ENCODE measurements around the gene NT5DC2.

DNA sequence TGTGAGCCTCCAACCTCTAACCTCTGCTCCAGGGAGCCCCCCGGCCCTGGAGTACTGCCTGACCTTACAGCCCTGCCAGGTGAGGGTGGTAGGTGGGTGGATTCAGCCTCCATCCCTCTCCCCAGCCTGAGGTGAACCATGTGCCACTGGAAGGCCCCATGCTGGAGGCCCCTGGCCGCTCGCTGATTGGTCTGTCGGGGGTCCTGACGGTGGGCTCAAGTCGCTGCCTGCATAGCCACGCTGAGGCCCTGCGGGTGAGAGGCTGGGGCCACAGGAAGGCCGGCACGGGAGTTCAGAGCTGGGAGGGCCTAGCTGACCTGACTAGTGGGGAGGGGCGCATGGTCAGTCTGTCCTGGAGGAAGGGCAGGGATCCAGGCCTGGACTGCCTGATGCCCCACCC, 19.1 kb downstream of the NT5DC2 start:
- TF ChIP-seq CTCF (IDR thresholded peaks at IDR 0.05; ENCODE audit: low read depth, low read length, poor library complexity, severe bottlenecking) (no peak), EZH2phosphoT487 (IDR thresholded peaks at IDR 0.05; ENCODE audit: borderline replicate concordance, low read length) (no peak)

Data from DOHH2 (cell line).